ENCODE data around the gene CHPF. TPM values are rescaled to one million over a fixed set of nuclear protein-coding genes. Genes with fewer than 3 reads are reported as not detected.
A peak's percentile ranks its signal among the peaks of the same experiment; 100 is the strongest.

Gene CHPF
- total RNA-seq, 1 donor from 2014 or later: 4.7 TPM

GRCh38 chr2:219533930-219534661 is 9.5 kb downstream of the CHPF start:
- ChIA-PET POLR2A (no interaction called here), CTCF (no interaction called here)
- Mint-ChIP-seq H3K36me3 (ENCODE audit: low read depth) (no peaks in the 10 kb centered on the region), H3K9me3 (no peaks in the 10 kb centered on the region), H3K4me3 (no peak overlapping the region), H3K27me3 (peaks cover 45% of the 10 kb centered on the region), H3K27ac (no peak overlapping the region), H3K4me1 (no peaks in the 10 kb centered on the region)
- no peak for DNase-seq
- TF ChIP-seq CTCF (IDR thresholded peaks at IDR 0.05): no peak
- ATAC-seq (ENCODE audit: low read depth): no peak
- intact Hi-C loops (cut with micrococcal nuclease): loop anchor here (5.0 kb wide), 1 partner anchor 477 kb away; no protein-coding TSS in a partner anchor

GRCh38 chr2:219532378-219532649 is 11.3 kb downstream of the CHPF start:
- Mint-ChIP-seq H3K4me1 (no peaks in the 10 kb centered on the region), H3K36me3 (ENCODE audit: low read depth) (no peaks in the 10 kb centered on the region), H3K27me3 (peaks cover 52% of the 10 kb centered on the region), H3K27ac (no peak overlapping the region), H3K4me3 (no peak overlapping the region), H3K9me3 (no peaks in the 10 kb centered on the region)
- ATAC-seq (ENCODE audit: low read depth) (no peak), DNase-seq (no peak)
- ChIA-PET POLR2A (no interaction called here), CTCF (interaction anchor here (5.9 kb wide), 1 partner anchor 130 kb away, joined by 82 read pairs; no protein-coding TSS in a partner anchor)
- intact Hi-C loops (cut with micrococcal nuclease): loop anchor here (5.0 kb wide), 1 partner anchor 475 kb away; no protein-coding TSS in a partner anchor
- no peak for TF ChIP-seq CTCF (IDR thresholded peaks at IDR 0.05)

GRCh38 chr2:219531639-219532377 is 11.8 kb downstream of the CHPF start:
- intact Hi-C loops (cut with micrococcal nuclease): loop anchor here (2.0 to 5.0 kb wide), 2 partner anchors 23 to 475 kb away; no protein-coding TSS in a partner anchor
- no peak for DNase-seq
- Mint-ChIP-seq H3K4me3 (no peak overlapping the region), H3K27me3 (peaks cover 55% of the 10 kb centered on the region), H3K36me3 (ENCODE audit: low read depth) (no peaks in the 10 kb centered on the region), H3K4me1 (no peaks in the 10 kb centered on the region), H3K27ac (no peak overlapping the region), H3K9me3 (no peaks in the 10 kb centered on the region)
- CTCF ChIA-PET: interaction anchor here (2.5 to 5.9 kb wide), 2 partner anchors 11 to 129 kb away, joined by 11 to 82 read pairs; no protein-coding TSS in a partner anchor
- no peak for TF ChIP-seq CTCF (IDR thresholded peaks at IDR 0.05)
- ATAC-seq (ENCODE audit: low read depth): no peak
- POLR2A ChIA-PET: no interaction called here

GRCh38 chr2:219530048-219530963 is 13.3 kb downstream of the CHPF start:
- peak; percentile 91 for TF ChIP-seq CTCF (IDR thresholded peaks at IDR 0.05)
- Mint-ChIP-seq H3K9me3 (no peaks in the 10 kb centered on the region), H3K27ac (no peak overlapping the region), H3K4me3 (no peak overlapping the region), H3K36me3 (ENCODE audit: low read depth) (no peaks in the 10 kb centered on the region), H3K4me1 (no peaks in the 10 kb centered on the region), H3K27me3 (peaks cover 60% of the 10 kb centered on the region)
- POLR2A ChIA-PET: interaction anchor here (1.0 to 1.4 kb wide), 3 partner anchors 32 to 128 kb away, joined by 3 to 4 read pairs (median 3); partner anchors contain the start of gene GMPPA
- ATAC-seq (ENCODE audit: low read depth) (peak; percentile 97), DNase-seq (peak; percentile 73)
- intact Hi-C loops (cut with micrococcal nuclease): loop anchor here (1.0 to 5.0 kb wide), 8 partner anchors 22 to 473 kb away; partner anchors contain the start of gene NHEJ1
- CTCF ChIA-PET: interaction anchor here (0.6 to 5.9 kb wide), 27 partner anchors 9 to 500 kb away, joined by 3 to 82 read pairs (median 5); partner anchors contain the start of genes ASIC4, CHPF, GMPPA and NHEJ1
